CD4-positive, alpha-beta T cell treated with Interleukin-21 for 1 hour (primary cell): ENCODE measurements around the gene ZMYM2.

Source experiments
- DNase-seq: peaks from one replicate; pipeline ENCODE4 v3.0.0-alpha.2; 2020

ZMYM2 gene

DNA sequence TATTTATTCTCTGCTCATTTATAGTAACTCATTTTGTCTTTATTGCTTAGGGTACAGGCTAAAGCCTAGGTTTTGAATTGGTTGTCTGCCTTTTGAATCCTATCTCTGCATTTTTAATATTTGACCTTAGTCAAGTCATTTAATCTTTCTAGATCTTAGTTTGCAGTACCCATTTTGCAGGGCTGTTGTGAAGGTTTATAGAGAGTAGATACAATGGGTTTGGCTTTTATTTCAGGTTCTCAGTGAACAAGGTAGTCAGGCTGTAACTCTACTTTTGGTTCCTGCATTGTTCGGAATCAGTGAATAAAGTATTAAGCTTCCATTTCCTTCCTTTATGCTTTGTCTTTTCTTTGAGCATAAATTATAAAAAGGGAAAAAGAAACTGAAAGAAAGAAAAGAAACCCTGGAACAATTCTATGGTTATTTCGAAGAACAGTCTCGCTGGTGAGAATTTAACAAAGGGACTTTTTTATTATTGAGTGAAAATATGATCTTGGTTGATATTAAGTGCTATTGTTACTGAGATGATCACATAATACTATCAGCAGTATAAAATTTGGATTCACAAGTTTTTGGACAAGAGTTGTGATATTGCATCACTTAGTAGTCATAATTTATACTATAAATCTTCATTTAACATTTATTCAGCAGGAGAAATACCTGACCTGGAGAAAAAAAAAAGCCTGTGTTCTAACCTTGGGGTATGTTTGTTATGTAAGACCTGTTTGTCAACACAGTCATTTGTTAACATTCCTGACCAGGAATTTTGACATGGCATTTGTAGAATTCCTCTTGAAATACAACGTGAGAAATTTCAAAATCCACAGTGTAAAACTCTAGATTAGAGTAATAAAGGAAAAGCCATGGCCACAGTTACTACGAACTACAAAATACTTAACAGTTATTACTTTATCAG, 91.3 kb downstream of the ZMYM2 start:
- DNase-seq: no peak

DNA sequence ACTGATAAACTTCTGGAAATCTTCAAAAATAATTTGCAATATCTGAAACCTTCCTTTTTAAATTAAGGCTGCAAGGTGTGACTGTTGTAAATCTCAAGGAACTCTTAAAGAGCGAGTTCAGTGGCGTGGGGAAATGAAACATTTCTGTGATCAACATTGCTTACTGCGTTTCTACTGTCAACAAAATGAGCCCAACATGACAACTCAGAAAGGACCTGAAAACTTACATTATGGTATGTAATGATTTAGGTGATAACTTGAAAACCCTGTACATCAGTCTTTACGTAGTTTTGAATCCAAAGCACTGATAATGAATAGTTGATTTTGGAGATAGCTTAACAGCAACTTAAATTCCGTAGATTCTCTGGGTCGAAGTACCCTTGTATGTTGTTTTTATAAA, 92.8 kb downstream of the ZMYM2 start:
- DNase-seq: no peak

DNA sequence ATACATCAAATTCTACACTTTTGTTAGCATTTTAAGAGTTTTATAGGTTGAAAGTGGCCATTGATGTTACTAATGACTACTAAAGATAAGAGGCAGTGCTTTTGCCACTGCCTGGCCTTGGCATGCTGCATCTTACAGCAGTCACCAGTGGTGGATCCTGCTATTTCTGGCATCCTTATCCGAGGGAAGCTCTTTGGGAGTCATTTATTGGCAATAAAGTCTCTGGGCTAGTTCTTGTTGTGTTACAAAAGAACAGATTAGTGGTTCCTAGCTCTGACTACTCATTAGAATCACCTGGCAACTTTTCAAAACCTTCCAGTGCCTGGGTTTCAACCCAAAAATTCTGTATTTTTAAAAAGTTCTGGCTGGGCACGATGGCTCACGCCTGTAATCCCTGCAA, 94.5 kb downstream of the ZMYM2 start:
- DNase-seq: no peak

DNA sequence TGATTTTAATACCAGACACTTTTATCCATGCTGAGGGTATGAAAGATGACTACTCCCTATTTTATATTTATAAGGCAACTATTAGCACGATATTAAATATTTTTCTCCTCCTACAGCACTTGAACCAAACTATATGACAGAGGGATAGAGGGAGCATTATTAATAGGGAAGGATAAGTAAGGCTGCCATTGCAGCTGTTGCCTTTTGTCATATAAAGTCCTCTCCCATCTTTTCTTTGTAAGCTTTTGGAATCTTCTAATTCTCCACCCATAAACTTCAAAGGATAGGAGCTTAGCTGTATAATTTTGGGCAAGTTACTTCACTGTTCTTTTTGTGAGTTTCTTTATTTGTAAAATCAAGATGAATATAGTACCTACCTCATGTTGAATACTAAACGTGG, 95.4 kb downstream of the ZMYM2 start:
- no peak for DNase-seq

DNA sequence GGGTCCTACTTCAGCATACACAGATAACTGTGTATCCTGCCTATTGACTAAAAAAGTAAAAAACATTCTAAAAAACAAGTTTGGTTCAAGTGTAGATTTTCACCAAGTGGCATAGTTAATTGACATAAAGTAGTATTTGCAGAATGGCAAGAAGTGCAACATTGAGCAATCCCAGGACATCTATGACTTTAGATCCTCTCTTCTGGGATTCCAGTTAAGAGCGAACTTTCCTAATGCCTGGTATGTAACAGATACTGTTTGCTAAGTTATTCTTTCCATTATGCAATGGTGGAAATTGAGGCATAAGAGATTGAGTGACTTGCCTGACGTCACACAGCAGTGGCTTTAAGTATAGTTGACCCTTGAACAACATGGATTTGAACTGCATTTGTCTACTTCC, 96.1 kb downstream of the ZMYM2 start:
- DNase-seq: no peak

DNA sequence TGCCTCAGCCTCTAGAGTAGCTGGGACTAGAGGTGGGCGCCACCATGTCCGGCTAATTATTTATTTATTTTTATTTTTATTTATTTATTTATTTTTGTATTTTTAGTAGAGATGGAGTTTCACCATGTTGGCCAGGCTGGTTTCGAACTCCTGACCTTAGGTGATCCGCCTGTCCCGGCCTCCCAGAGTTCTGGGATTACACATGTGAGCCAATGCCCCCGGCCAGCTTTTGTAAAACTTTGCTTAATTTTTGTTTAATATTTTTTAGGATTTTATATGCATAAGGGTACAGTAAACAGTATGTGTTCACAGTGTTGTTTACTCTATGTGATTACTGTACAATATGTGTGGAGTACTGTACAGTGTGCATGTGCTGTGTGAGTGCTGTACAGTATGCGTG, 98.7 kb downstream of the ZMYM2 start:
- no peak for DNase-seq

DNA sequence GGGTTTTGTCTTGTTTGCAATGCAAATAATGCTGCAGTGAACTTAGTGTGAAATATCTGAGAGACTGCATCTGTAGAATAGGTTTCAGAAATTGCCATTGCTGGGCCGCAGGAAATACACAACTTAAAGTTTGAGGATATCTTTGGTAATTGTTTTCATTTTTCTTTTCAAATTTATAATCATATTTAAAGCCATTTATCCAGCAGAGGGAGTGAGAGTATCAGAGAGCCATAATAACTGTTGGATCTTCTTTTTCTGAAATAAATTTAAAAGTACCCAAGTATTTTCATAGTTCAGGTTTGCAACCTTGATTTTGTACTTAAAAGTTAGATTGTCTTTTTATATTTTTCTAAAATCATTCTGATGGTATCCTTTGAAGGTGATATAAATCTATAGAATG, 99.4 kb downstream of the ZMYM2 start:
- no peak for DNase-seq

DNA sequence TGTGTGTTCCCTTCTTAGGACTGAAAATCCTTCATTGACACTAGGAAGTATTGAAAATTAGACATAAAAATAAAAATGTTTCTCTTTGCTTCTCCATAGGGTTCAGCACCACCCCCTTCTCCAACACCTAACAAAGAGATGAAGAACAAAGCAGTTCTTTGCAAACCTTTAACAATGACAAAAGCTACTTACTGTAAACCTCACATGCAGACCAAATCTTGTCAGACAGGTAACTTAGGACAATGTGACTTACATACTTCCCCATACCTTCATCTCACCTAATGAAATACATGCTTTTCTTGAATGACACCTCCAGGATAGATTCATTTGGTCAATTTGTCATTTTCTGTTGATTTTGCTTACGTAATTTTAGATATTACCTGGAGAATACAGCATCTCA, 99.9 kb downstream of the ZMYM2 start:
- DNase-seq: no peak

DNA sequence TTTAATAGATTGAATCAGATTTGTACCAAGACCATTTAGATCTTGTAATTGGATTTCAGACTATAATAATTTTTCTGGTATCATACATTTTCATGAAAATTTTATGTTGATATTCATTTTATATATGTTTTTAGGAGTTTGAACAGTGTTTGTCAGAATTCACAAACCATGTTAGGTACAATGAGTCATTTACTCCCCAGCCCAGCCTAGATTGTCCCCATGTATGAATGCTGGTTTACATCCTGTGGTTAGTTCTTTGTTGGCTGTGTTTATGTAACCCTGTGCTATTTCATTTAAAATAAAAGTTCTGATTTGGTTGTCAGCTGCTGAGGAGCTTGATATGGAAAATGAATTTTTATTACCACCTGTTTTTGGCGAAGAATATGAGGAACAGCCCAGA, 105.6 kb downstream of the ZMYM2 start:
- no peak for DNase-seq

DNA sequence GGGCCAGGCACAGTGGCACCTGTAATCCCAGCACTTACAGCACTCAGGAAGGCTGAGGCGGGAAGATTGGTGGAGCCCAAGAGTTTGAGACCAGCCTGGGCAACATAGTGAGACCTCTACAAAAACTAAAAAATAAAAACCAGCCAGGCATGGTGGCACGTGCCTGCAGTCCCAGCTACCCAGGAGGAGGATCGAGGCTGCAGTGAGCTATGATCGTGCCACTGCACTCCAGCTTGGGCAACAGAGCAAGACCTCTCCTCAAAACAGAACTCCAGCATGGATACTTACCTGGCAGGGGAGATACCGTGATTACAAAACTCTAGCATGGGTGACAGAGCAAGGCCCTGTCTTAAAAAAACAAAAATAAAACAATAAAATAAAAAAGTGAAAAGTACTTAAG, 107.0 kb downstream of the ZMYM2 start:
- DNase-seq: no peak

DNA sequence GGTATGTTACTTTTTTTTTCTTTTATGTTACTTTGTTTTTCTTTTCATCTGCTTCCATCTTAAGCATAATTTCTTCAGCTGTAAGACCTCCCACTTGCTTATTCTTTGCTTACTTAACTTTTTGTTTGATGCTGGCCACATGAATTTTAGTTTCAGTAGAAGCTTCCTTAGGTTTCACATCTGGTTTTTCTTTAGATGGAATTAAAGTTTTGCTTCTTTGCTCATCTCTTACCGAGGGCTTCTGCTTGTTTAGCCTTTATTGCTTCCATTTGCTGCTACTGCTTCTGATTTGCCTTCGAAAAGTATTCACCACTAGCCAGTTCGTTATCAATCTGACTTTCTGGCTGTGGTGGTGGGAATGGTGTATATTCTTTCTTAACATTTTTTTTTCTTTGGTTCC, 111.4 kb downstream of the ZMYM2 start:
- DNase-seq: no peak

DNA sequence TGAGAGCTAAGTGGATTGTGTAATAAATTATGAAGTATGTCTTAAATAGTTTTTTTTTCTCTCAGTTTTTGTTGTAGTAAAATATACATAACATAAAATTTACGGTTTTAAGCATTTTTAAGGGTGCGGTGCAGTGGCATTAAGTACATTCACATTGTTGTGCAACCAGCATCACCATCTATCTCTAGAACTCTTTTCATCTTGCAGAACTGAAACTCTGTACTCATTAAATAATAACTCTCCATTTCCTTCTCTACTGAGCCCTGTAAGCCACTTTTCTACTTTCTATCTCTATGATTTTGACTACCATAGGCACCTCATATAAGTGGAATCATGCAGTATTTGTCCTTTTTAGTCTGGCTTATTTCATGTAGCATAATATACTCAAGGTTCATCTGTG, 115.2 kb downstream of the ZMYM2 start:
- DNase-seq: no peak

DNA sequence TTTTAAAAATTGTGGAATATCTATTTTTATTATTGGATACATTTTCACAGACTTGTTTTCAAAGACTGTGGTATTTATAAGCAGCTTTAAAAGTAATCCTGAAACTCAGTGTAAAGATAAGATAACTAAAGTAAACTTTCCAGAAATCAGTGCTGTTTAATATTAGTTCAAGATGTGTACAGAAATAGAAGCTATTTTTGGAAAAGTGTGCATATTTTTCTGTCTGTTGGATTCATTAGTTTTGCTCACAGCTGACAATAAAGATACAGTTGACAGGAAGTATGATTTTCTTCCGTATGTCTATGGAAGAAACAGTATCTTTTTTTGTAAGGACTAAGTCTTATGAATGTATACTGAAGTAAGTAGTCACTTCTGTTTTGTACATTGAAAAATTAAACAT, 116.4 kb downstream of the ZMYM2 start:
- no peak for DNase-seq

DNA sequence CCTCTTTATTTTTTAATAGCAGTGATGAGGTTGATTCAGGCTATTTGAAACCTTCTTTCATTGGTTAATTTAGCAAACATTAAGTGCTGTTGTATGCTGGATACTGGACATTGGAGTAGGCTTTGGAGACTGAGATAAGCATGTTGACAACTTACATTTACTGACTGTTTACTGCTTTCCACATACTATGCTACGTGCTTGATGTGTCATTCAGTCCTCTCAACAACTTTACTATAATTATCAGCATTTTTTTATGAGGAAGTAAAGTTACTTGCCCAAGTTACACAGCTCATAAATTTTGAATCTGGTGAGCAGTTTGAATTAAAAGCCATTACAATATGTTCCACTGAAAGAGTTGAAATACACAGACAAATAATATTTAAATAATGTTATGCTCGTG, 118.6 kb downstream of the ZMYM2 start:
- DNase-seq: no peak

DNA sequence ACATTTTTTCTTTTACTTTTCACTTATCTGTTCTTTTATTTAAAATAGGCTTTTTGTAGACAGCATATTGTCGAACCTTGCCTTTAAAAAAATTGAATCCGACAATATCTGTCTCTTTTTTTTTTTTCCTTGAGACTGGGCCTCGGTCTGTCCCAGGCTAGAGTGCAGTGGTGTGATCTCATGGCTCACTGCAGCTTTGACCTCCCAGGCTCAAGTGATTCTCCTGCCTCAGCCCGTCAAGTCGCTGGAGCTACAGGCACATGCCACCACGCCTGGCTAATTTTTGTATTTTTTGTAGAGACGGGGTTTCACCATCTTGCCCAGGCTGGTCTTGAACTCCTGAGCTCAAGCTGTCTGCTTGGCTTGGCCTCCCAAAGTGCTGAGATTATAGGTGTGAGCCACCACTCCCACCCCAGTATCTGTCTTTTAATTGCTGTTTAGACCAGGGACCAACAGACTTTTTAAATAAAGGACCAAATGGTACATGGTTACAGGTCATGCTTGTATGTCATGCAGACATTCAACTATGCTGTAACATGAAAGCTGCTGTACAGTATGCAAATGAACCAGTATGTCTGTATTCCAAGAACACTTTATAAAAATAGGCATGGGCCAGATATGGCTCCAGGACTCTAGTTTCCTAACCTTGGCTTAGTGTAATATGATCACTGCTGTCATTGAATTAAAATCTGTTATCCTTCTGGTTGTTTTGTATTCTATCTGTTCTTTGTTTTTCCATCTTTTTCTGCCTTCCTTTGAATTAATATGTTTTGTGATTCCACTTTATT, 122.0 kb downstream of the ZMYM2 start:
- no peak for DNase-seq

DNA sequence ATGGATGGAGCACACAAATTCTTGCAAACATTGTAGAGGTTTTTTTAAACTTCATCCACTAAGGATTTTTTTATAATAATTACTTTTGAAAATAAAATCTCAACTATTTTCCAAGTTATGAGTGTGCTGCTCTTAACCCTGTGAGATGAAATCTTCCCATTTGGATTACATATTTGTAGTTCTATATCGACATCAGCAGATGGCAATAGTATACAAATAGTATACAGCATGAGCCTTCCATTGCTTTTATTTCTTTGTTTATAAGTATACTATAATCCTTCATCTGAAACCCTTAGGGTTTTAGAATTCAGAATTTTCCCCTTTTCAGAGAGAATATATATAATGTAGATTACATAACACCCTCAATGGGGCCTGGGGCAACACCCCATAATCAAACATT, 131.8 kb downstream of the ZMYM2 start:
- no peak for DNase-seq

DNA sequence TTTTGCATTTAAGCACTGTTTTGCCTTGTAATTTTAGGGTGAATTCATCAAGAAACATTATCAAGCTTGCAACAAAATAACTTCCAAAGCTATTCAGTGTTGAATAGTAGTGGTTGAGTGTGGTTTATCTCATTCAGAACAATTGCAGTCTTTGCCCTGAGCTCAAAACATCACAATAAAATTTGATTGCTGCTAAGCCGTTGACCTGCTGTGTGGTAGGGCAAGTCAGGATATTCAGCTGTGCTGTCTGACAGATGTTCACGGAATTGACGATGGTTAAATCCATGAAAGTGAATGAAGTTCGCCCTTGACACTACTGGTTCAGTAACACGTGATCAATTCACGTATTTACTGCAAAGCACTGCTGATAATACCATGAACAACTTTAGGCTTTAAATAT, 135.4 kb downstream of the ZMYM2 start:
- DNase-seq: no peak

DNA sequence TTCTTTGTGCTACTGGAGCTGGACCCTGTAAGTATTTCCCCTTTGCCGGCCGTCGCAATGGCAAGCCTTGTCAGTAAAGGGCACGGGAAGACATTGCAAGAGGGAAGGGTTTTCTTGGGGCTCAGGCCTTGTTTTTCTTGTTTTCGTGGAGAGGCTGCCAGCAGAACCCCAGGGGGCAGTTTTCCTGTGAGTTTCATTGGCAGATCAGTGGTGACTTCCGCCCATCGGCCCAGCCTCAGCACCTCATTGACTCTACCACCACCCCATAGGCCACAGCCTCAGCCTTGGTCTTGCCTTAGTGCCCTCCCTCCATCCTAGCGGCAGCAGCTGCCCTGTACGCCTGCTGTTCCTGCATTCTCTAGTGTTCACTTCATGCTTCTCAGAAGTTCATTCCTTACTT, 140.8 kb downstream of the ZMYM2 start:
- no peak for DNase-seq

DNA sequence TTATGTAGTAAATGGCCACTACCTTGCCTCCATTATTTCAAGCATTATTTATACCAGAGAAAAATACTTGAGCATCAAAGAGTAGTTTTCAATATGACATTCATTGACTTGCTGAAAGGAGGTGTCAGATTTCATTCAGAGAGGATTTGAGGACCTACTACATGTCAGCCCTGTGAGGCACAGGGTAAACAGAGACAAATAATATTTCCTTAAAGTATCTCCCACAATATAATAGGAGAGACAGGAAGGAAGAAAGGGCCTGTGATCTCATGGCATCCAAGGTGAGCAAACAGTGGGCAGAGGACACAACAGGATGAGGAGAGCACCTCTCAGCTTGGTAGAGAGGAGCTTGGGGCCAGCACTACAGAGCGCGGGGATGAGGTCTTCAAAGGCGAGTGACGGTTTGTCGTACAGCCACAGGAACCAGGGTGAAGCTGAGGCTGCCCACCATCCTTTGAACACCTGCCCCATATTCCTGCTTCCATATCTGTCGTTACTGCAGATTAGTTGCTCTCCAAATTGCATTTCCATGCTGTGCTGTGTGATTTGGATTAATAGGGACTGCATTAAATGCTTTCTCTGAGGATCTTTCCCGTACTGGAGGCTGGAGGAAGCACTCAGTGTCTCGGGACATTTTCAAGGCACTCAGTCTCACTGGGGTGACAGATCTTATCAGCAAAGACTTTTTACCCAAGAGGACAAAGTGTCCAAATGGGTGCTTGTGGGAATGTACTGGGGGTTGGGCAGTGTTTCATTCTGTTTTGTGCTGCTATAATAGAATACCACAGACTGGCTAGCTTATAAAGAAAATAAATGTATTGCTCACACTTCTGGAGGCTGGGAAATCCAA, 143.2 kb downstream of the ZMYM2 start:
- no peak for DNase-seq

DNA sequence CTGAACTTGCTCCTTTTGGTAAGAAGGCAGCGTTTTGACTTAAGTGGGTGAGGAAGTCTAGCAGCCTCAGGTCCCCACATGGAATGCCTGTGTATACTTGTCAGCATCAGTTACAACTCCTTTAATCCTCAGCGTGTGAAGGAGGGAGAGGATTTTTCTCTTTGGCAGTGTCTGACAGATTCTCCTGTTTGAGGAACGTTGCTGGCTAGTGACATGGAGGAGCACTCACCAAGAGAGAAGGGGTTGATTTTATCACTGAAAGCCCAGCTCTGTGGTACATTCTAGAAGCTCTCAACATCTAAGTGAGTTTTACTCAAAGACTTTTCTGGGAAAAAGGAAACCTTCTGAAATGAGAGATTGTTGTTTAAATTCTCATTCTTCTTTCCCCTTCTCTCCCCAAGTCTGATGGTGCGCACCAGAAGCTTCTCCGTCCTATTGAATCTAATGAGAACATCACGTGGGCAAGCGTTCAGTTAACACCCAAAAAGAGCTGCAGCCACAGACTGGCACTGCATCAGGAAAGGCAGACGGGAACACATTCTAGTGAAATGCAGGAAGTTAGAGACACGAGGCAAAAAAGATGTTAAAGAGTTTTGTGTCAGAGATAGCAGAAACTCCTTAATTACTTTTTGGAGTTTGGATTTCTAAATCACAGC, 144.1 kb downstream of the ZMYM2 start:
- DNase-seq: no peak

DNA sequence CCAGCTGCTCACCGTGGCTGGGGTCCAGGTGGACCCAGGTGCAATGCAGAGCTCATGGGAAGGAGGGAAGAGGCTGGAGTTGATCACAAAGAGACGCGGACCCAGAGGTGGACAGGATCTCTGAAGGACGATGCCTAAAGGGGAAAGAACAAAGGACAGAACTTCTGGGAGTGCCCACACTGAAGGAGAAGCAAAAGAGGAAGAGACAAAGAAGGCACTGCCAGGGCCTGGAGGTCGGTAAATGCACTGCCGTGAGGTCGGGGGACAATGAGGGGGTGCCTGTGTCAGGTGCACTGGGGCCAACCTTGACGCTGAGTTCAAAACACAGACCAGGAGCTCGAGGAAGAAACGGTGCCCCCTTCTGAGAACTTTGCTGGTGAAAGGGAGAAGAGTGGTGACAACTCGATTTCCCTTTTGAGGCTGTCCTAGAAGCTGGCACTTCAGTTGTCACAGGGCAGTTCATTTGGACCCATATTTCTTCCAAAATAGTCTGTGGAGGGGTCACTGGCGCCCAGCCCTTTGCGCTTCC, 146.7 kb downstream of the ZMYM2 start:
- no peak for DNase-seq

DNA sequence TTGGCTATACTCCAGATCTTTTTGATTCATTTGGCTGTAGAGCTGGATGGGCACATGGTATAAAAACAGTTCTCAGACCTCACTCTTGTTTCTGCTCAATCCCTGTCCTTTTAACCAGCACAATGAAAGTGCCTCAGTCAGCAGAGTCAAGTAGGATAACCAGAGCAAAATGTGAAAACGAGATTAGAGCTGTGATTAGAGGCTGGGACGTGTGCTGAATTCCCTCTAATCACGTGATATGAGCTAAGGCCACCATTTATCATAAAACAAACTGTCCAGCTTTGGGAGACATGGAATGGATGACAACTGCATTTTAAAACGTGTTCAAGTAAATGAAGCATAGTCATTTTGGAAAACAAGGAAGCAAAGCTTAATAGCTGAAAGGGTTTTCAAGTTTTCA, 148.2 kb downstream of the ZMYM2 start:
- no peak for DNase-seq

DNA sequence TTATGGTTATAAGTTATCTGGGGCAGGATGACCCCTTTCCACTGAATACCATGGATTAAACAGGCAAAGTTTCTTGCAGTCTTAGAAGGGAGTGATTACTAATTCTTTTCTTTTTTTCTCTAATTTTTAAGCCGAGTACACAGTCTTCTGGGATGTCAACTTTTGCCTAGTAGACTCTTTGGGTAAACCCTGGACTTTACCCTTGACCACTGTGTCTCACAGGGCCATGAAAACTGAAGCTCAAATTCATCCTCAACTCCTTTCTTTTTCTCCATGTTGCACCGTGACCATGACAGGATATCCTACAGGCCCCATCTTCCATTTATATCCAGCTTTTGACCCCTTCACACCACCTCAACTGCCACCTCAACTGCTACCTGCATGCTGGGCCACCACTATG, 150.5 kb downstream of the ZMYM2 start:
- no peak for DNase-seq
